Uterus (tissue), 4 donors: Measurements from ENCODE around the gene OPCML. TPM values are rescaled to one million over a fixed set of nuclear protein-coding genes. Genes with fewer than 3 reads are reported as not detected.

Source experiments
- DNase-seq, 2 donors: peaks; one replicate each; pipeline ENCODE4 v3.0.0-alpha.2; 2019 to 2020
- H3K27ac ChIP-seq, 2 donors: fragments of 200-600 bp; sonication (generic); 1 replicate in 1 of 2; 2 replicates in 1 of 2; pipeline ENCODE4 v1.5.1; 2016 to 2018
- H3K27me3 ChIP-seq, 2 donors: fragments of 200-600 bp; sonication (generic); one replicate each; pipeline ENCODE4 v1.5.1; 2018 to 2019; ENCODE audit warnings: control low read depth in 1 of 2
- H3K36me3 ChIP-seq, 2 donors: fragments of 200-600 bp; sonication (generic); one replicate each; pipeline ENCODE4 v1.5.1; 2019; ENCODE audit warnings: control low read depth in 1 of 2
- H3K4me1 ChIP-seq, 2 donors: fragments of 200-600 bp; sonication (generic); one replicate each; pipeline ENCODE4 v1.5.1; 2018 to 2019; ENCODE audit warnings: control low read depth in 1 of 2
- H3K4me3 ChIP-seq, 2 donors: fragments of 200-600 bp; sonication (generic); 1 replicate in 1 of 2; 2 replicates in 1 of 2; pipeline ENCODE4 v1.5.1; 2018 to 2019; ENCODE audit warnings: mild to moderate bottlenecking in 1 of 2
- H3K9me3 ChIP-seq, 2 donors: fragments of 200-600 bp; sonication (generic); one replicate each; pipeline ENCODE4 v1.5.1; 2019; ENCODE audit warnings: control low read depth in 1 of 2
- POLR2A ChIP-seq, 2 donors: fragments of 450-650 bp; IDR thresholded peaks; one replicate each; pipeline ENCODE4 v1.6.1; 2016; ENCODE audit warnings: antibody characterized with exemption in 2 of 2, mild to moderate bottlenecking in 1 of 2, moderate library complexity in 1 of 2
- intact Hi-C: fragments of 100-400 bp; cut with DNase I; formaldehyde crosslinking; loops from one replicate; pipeline ENCODE4 v1.15.1; 2023; ENCODE audit warnings: low total_unique reads
- total RNA-seq, 4 donors: library from RNA; depleted of rRNA in 3 of 4; stranded (reverse); fragments of >200 nt in 3 of 4; gene quantifications; one replicate each; pipeline versions ENCODE4 v1.1.0 to v1.2.4, GENCODE V29; 2014 to 2023
- TF ChIP-seq, protein P1 (sequence below), 4 experiments: fragments of 200-600 bp in 2 of 4; fragments of 450-650 bp in 2 of 4; sonication (generic) in 2 of 4; IDR thresholded peaks; one replicate each; pipeline ENCODE4 v1.5.1; 2016 to 2019; ENCODE audit warnings: antibody characterized with exemption in 4 of 4, mild to moderate bottlenecking in 2 of 4, moderate library complexity in 1 of 4
- donor health status: DM: yes; HTN: yes; CAD: no.

Gene OPCML
- total RNA-seq, 4 donors from 2014 or later = under 0.01 to 3.9 (median 1.7) TPM

- TF ChIP-seq, protein P1, sequence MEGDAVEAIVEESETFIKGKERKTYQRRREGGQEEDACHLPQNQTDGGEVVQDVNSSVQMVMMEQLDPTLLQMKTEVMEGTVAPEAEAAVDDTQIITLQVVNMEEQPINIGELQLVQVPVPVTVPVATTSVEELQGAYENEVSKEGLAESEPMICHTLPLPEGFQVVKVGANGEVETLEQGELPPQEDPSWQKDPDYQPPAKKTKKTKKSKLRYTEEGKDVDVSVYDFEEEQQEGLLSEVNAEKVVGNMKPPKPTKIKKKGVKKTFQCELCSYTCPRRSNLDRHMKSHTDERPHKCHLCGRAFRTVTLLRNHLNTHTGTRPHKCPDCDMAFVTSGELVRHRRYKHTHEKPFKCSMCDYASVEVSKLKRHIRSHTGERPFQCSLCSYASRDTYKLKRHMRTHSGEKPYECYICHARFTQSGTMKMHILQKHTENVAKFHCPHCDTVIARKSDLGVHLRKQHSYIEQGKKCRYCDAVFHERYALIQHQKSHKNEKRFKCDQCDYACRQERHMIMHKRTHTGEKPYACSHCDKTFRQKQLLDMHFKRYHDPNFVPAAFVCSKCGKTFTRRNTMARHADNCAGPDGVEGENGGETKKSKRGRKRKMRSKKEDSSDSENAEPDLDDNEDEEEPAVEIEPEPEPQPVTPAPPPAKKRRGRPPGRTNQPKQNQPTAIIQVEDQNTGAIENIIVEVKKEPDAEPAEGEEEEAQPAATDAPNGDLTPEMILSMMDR (IDR thresholded peaks at IDR 0.05) = no peak
- intact Hi-C loops = no loop called here
- no peak overlapping the region for H3K27ac ChIP-seq
- no peak overlapping the region for H3K4me3 ChIP-seq
- DNase-seq = no peak
- no peaks in the 10 kb centered on the region for H3K27me3 ChIP-seq
- H3K9me3 ChIP-seq = no peaks in the 10 kb centered on the region
- no peaks in the 10 kb centered on the region for H3K36me3 ChIP-seq
- H3K4me1 ChIP-seq = no peaks in the 10 kb centered on the region
These were observed 516.8 kb downstream of the OPCML start for GRCh38 chr11:133015457-133015856.

- H3K9me3 ChIP-seq = no peaks in the 10 kb centered on the region
- no peaks in the 10 kb centered on the region for H3K36me3 ChIP-seq
- no peak overlapping the region for H3K27ac ChIP-seq
- H3K4me1 ChIP-seq = no peaks in the 10 kb centered on the region
- no peaks in the 10 kb centered on the region for H3K27me3 ChIP-seq
- H3K4me3 ChIP-seq = no peak overlapping the region
- DNase-seq = no peak
- intact Hi-C loops = no loop called here
- TF ChIP-seq, protein P1 (IDR thresholded peaks at IDR 0.05) = no peak
- TF ChIP-seq POLR2A (IDR thresholded peaks at IDR 0.05) = no peak
These were observed 518.0 kb downstream of the OPCML start for GRCh38 chr11:133014337-133014736.

DNA sequence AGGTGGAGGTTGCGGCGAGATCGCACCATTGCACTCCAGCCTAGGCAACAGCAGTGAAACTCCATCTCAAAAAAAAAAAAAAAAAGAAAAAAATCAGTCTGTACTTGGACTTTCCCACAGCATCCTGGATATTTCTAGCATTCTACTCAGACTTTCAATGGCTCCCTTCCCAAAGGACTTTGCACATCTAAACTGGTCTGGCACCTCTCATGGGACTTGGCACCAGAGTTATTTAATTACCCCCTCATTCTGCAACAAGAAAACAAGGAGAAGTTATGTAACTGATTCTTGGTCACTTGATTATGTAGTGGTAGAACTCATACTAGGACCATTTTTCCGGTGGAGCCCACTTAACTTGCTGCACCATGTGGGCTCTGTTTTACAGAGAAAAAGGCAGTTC is 519.5 kb downstream of the OPCML start:
- Histone ChIP-seq H3K36me3 (no peaks in the 10 kb centered on the region), H3K27ac (no peak overlapping the region), H3K9me3 (no peaks in the 10 kb centered on the region), H3K27me3 (no peaks in the 10 kb centered on the region), H3K4me3 (no peak overlapping the region), H3K4me1 (no peaks in the 10 kb centered on the region)
- no peak for TF ChIP-seq POLR2A (IDR thresholded peaks at IDR 0.05)
- TF ChIP-seq, protein P1 (IDR thresholded peaks at IDR 0.05) = no peak
- intact Hi-C loops = no loop called here
- no peak for DNase-seq

- Histone ChIP-seq H3K9me3 (no peaks in the 10 kb centered on the region), H3K4me3 (no peak overlapping the region), H3K27me3 (no peaks in the 10 kb centered on the region), H3K4me1 (no peaks in the 10 kb centered on the region), H3K36me3 (no peaks in the 10 kb centered on the region), H3K27ac (no peak overlapping the region)
- intact Hi-C loops = no loop called here
- TF ChIP-seq, protein P1 (IDR thresholded peaks at IDR 0.05) = no peak
- TF ChIP-seq POLR2A (IDR thresholded peaks at IDR 0.05) = no peak
- DNase-seq = no peak
These were observed 520.7 kb downstream of the OPCML start for GRCh38 chr11:133011604-133012003.

DNA sequence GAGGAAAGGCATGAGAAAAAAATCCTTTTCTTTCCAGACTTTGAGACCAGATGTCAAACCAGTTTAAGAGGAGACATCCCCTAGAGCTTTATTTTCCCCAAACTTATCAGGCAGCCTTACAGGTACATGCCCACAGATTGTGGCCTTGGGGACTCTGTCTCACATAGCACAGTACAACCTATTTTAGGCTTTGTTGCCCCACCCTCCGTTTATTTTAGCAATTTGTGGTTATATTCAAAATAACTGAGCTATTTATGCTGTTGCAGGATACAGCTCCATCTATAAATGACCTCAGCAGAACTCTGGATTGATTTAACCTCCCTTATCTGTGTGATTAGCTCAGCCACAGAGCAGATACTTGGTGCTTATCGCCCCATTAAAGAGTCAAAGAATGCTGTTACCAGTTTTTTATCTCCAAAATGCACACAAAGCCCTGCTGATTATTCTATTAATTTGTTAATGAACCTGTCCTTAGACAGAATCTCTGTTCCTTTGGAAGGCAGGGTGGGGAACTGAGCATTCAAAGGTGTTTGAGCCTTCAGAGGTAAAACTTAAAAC is 525.2 kb downstream of the OPCML start:
- intact Hi-C loops = no loop called here
- Histone ChIP-seq H3K9me3 (no peaks in the 10 kb centered on the region), H3K4me3 (no peak overlapping the region), H3K36me3 (no peaks in the 10 kb centered on the region), H3K27me3 (no peaks in the 10 kb centered on the region), H3K27ac (no peak overlapping the region), H3K4me1 (no peaks in the 10 kb centered on the region)
- TF ChIP-seq, protein P1 (IDR thresholded peaks at IDR 0.05) = no peak
- no peak for TF ChIP-seq POLR2A (IDR thresholded peaks at IDR 0.05)
- DNase-seq = no peak
